ENCODE measurements around the gene CLECL1. TPM values are rescaled to one million over a fixed set of nuclear protein-coding genes. Genes with fewer than 3 reads are reported as not detected.
"Not testable (repeated sequence)": the region's sequence is repeated elsewhere in the genome, so short reads cannot be mapped to it uniquely, and the experiment has no call there.

The CLECL1 gene
- total RNA-seq, 2 donors from 2014 or later: 1.5 TPM

- Mint-ChIP-seq H3K4me3 (no peak overlapping the region), H3K4me1 (peaks cover 28% of the 10 kb centered on the region), H3K27ac (peak overlapping the region; percentile 6), H3K27me3 (no peaks in the 10 kb centered on the region), H3K36me3 (ENCODE audit: low read depth) (peaks cover 21% of the 10 kb centered on the region)
- peak; percentile 41 for ATAC-seq
- H3K9me3 ChIP-seq (ENCODE audit: control insufficient read depth, low read length, poor library complexity, severe bottlenecking): peaks cover 15% of the 10 kb centered on the region
- no peak for DNase-seq
These were observed 45.7 kb downstream of the CLECL1 start for GRCh38 chr12:9687228-9687627.

GRCh38 chr12:9685915-9686314 is 47.0 kb downstream of the CLECL1 start:
- H3K27me3 Mint-ChIP-seq: no peaks in the 10 kb centered on the region
- H3K9me3 ChIP-seq (ENCODE audit: control insufficient read depth, low read length, poor library complexity, severe bottlenecking): peaks cover 21% of the 10 kb centered on the region
- DNase-seq: no peak
- H3K4me1 Mint-ChIP-seq: peaks cover 28% of the 10 kb centered on the region
- H3K27ac Mint-ChIP-seq: peak overlapping the region; percentile 75
- peak overlapping the region; percentile 55 for H3K4me3 Mint-ChIP-seq
- H3K36me3 Mint-ChIP-seq (ENCODE audit: low read depth): peaks cover 20% of the 10 kb centered on the region
- peak; percentile 36 for ATAC-seq

- not testable (repeated sequence) for DNase-seq, H3K27me3 Mint-ChIP-seq
- Mint-ChIP-seq H3K4me3 (peak overlapping the region; percentile 72), H3K4me1 (peaks cover 28% of the 10 kb centered on the region), H3K27ac (peak overlapping the region; percentile 75), H3K36me3 (ENCODE audit: low read depth) (peaks cover 20% of the 10 kb centered on the region)
- H3K9me3 ChIP-seq (ENCODE audit: control insufficient read depth, low read length, poor library complexity, severe bottlenecking): peaks cover 21% of the 10 kb centered on the region
- peak; percentile 36 for ATAC-seq
These were observed 47.5 kb downstream of the CLECL1 start for GRCh38 chr12:9685366-9685765.

- not testable (repeated sequence) for ATAC-seq, DNase-seq, H3K27me3 Mint-ChIP-seq
- Mint-ChIP-seq H3K27ac (peak overlapping the region; percentile 75), H3K36me3 (ENCODE audit: low read depth) (peaks cover 20% of the 10 kb centered on the region), H3K4me3 (peak overlapping the region; percentile 34), H3K4me1 (peaks cover 44% of the 10 kb centered on the region)
- peaks cover 16% of the 10 kb centered on the region for H3K9me3 ChIP-seq (ENCODE audit: control insufficient read depth, low read length, poor library complexity, severe bottlenecking)
These were observed 49.9 kb downstream of the CLECL1 start for GRCh38 chr12:9682949-9683348.

GRCh38 chr12:9682508-9682907 is 50.4 kb downstream of the CLECL1 start:
- H3K27me3 Mint-ChIP-seq, DNase-seq, ATAC-seq, H3K4me3 Mint-ChIP-seq: not testable (repeated sequence)
- Mint-ChIP-seq H3K4me1 (peaks cover 49% of the 10 kb centered on the region), H3K36me3 (ENCODE audit: low read depth) (peaks cover 20% of the 10 kb centered on the region), H3K27ac (peak overlapping the region; percentile 75)
- peaks cover 16% of the 10 kb centered on the region for H3K9me3 ChIP-seq (ENCODE audit: control insufficient read depth, low read length, poor library complexity, severe bottlenecking)

GRCh38 chr12:9674226-9674590 is 58.7 kb downstream of the CLECL1 start:
- Mint-ChIP-seq H3K27ac (peak overlapping the region; percentile 98), H3K27me3 (no peaks in the 10 kb centered on the region), H3K36me3 (ENCODE audit: low read depth) (peaks cover 23% of the 10 kb centered on the region), H3K4me3 (peak overlapping the region; percentile 98), H3K4me1 (peaks cover 72% of the 10 kb centered on the region)
- peak; percentile 21 for ATAC-seq
- no peaks in the 10 kb centered on the region for H3K9me3 ChIP-seq (ENCODE audit: control insufficient read depth, low read length, poor library complexity, severe bottlenecking)
- DNase-seq: peak in 2 of 3 donors; percentile 15 to 31

- DNase-seq: peak; percentile 24 to 50 (median 26)
- H3K4me1 Mint-ChIP-seq: peaks cover 73% of the 10 kb centered on the region
These were observed 59.3 kb downstream of the CLECL1 start for GRCh38 chr12:9673404-9674225.

More at GRCh38 chr12:9673404-9674225, 59.3 kb downstream of the CLECL1 start:
- no peaks in the 10 kb centered on the region for H3K27me3 Mint-ChIP-seq
- ATAC-seq: peak; percentile 66
- peaks cover 23% of the 10 kb centered on the region for H3K36me3 Mint-ChIP-seq (ENCODE audit: low read depth)
- H3K9me3 ChIP-seq (ENCODE audit: control insufficient read depth, low read length, poor library complexity, severe bottlenecking): no peaks in the 10 kb centered on the region
- peak overlapping the region; percentile 98 for H3K27ac Mint-ChIP-seq
- H3K4me3 Mint-ChIP-seq: peak overlapping the region; percentile 98

Other genes starting within 250 kb of the CLECL1 start
- gene KLRB1, start 125.2 kb downstream of the CLECL1 start, total RNA-seq: 100 to 1,000 TPM; 182 to 229 TPM
- 100 to 1,000 TPM; 151 to 173 TPM for gene CLEC2D, start 63.4 kb downstream of the CLECL1 start, total RNA-seq
- gene CD69, start 27.8 kb upstream of the CLECL1 start, total RNA-seq: 1,000 to 10,000 TPM; 1,001 to 1,104 TPM
- under 1 TPM; 0.52 to 0.57 TPM for gene KLRF1, start 94.4 kb upstream of the CLECL1 start, total RNA-seq
- gene CLEC2B, start 136.3 kb upstream of the CLECL1 start, total RNA-seq: 100 to 1,000 TPM in 1 of 2 donors, 10 to 100 TPM in 1; 59.9 to 116 TPM
- not detected for gene KLRF2, start 148.4 kb upstream of the CLECL1 start, total RNA-seq
- not detected for gene CLEC2A, start 199.3 kb upstream of the CLECL1 start, total RNA-seq
- gene CLEC12A, start 238.3 kb upstream of the CLECL1 start, total RNA-seq: 1 to 10 TPM in 1 of 2 donors, under 1 TPM in 1; 0.37 to 4.6 TPM

All from T-helper 17 cell (primary cell).